Muscle of arm (tissue), 14 donors: ENCODE results near the gene ST14. TPM values are rescaled to one million over a fixed set of nuclear protein-coding genes. Genes with fewer than 3 reads are reported as not detected.

Experiments used
- DNase-seq: peaks from one replicate; pipeline ENCODE4 v3.0.0-alpha.2; 2013
- long read RNA-seq, 11 donors: transcript quantifications; one replicate each; lab custom pipeline, GENCODE V29; 2026
- polyA plus RNA-seq, 12 donors: library from polyadenylated mRNA; unstranded; fragments of 120-200 nt; gene quantifications; one replicate each; pipeline ENCODE4 v1.2.1, GENCODE V29; 2013; ENCODE audit not compliant: insufficient read length in 12 of 12

Gene ST14
- polyA plus RNA-seq, result 10 to 100 TPM in 2 of 12 donors, 1 to 10 TPM in 2, under 1 TPM in 7, not detected in 1; 0.21 to 42.4 (median 0.59) TPM
- long read RNA-seq, donor 1, transcript ST14-201 (19 exons, 3,539 nt), result major isoform, 15 of 131 reads
- long read RNA-seq, donor 1, transcript ST14-203 (5 exons, 861 nt), result minor isoform, 5 of 131 reads
- long read RNA-seq, donor 1, partial matches to known transcripts, result 110 of 131 reads
- long read RNA-seq, donor 1, other reads (novel, unspliced or antisense), result 0 of 131 reads
- long read RNA-seq, donor 2, result 0 reads
- long read RNA-seq, donor 3, result 0 reads
- long read RNA-seq, donor 4, result 0 reads
- long read RNA-seq, donor 5, result 0 reads
- long read RNA-seq, donor 6, result 0 reads
- long read RNA-seq, donor 7, result 0 reads
- long read RNA-seq, donor 8, result 0 reads
- long read RNA-seq, donor 9, result 0 reads
- long read RNA-seq, donor 10, partial matches to known transcripts, result 0 of 1 reads
- long read RNA-seq, donor 10, other reads (novel, unspliced or antisense), result 0 of 1 reads
- long read RNA-seq, donor 11, result 0 reads

DNA sequence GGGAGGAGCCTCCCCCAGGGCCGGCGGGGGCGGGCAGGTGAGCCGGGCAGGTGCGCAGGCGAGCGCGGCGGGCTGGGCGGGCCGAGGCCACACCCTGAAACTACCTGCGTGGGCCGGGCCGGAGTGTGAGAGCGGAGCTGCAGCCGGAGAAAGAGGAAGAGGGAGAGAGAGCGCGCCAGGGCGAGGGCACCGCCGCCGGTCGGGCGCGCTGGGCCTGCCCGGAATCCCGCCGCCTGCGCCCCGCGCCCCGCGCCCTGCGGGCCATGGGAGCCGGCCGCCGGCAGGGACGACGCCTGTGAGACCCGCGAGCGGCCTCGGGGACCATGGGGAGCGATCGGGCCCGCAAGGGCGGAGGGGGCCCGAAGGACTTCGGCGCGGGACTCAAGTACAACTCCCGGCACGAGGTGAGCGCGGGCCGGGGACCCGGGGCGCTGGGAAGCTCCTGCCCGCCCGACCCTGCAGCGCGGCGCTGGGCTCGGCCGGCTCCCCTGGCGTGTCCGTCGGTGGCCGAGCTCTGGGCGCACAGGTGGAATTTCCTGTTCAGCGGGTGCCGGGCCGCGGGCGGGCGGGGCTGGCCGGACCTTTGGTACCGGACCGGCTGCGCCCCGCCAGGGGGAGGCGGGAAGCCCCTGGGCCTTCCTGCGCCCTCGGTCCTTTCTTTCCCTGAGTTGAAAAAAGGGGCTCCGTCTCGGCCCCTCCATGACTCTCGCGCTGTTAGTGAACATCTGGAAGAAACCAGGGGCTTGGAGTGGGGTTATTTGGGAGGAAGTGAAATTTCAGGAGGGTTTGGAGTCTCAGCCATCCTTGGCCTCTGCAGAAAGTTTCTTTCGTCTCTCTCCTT, at the start of gene ST14:
TSS of gene ST14 (plus strand) at position 126 of the 841 bp plus-strand sequence. CDS start at position 324, 198 bp downstream.
- no peak for DNase-seq

DNA sequence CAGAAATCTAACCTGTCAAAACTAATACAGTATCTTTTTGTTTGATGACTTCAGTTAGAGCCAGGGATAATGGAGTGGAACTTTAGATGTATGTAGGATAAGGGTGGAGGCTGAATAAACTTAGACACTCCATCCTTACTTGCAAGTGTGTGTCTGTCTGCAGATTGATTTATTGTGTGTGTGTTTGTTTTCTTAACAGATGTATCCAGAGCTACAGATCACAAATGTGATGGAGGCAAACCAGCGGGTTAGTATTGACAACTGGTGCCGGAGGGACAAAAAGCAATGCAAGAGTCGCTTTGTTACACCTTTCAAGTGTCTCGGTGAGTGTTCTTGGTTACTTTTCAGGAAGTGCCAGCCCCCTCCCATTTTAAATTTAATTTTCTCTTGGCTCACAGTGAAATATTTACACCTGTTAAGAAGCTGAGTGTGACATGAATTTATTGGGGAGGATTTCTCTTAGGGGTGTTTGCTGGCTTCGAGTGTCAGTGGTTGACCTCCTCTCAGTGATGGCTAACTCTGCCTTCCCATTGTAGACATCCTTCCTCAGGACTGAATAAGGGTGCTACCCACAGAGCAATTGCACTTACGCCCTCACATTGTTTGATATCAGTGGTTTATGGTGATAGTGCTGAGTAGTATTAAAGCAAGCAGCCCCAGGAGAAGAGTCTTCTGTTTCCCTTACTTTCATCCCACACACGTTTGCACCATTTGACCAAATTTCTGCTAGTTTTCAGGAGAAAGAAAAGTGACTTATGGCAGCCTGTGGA, 49.1 kb upstream of the ST14 start:
- DNase-seq, result no peak

GRCh38 chr11:130112071-130112830, 47.3 kb upstream of the ST14 start:
- DNase-seq, result no peak

DNA sequence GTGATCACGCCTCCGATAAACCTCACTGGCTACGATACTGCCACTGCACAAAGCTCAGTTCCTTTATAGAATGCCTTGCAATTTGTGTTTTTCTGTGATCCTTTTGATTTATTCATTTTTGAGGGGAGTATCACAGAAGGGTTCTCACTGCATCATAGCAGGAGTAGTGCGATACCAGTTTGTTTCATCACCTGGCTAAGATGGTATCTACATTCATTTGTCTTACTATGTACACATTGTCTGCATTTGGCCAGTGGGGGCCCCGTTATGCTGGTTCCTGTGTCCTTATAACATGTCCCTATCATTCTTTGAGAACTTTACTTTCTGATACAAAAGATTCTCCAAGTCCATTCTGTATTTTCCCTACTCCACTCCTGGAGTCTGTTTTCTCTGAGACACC, 45.3 kb upstream of the ST14 start:
- DNase-seq, result no peak

GRCh38 chr11:130114726-130115125, 44.9 kb upstream of the ST14 start:
- no peak for DNase-seq

DNA sequence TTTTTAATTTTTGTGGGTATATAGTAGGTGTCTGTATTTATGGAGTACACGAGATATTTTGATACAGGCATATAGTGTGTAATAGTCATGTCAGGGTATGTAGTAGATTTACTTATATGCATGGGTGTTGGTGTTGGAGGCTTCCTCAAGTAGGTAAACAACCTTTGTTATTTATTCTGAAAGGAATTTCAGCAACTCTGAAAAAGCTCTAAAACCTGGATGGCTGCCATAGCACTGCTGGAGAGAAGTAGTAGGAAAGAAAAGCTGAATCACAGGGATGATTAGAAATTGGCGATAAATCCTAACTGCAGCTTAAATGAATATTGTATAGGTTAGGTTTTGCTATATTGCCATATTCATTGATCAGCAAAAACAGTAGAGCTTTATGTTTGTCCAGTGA, 44.4 kb upstream of the ST14 start:
- DNase-seq, result no peak

- DNase-seq, result no peak
These were observed 41.4 kb upstream of the ST14 start for GRCh38 chr11:130118165-130118564.

DNA sequence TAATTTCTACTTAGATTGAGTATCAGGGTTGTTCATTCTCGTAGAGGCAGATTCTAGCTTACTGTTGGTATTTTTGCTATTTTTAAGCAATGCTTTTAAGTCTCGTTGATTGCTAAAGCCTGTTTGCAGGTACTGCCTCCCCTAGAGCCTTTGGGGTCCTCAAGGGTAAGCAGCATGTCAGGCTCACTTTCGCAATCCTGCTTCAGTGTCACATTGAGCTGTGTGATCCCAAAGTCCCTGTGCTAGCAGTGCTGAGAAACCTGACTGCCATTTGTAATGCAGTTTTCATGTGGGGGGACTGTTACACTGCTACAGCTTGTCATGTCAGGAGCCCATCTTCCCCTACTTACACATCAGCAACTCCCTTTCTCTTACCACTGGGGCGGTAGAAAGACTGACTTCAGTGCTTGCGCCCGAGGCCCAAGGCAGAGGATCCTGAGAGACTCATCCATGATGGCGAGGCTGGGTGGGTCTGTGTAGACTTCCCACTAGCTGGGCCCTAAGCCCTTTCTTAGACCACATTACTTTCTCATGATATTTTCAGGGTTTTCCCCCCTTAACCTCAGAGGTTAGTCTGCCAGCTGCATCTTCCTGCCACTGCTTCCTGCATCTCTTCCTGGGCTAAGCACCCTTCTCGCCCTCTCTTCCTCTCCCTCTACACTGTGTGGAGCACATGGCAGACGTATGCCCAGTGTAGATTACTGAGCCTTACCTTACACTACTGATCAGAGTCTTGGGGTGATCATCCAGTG, 40.8 kb upstream of the ST14 start:
- DNase-seq, result no peak

- no peak for DNase-seq
These were observed 39.5 kb upstream of the ST14 start for GRCh38 chr11:130120045-130120444.

DNA sequence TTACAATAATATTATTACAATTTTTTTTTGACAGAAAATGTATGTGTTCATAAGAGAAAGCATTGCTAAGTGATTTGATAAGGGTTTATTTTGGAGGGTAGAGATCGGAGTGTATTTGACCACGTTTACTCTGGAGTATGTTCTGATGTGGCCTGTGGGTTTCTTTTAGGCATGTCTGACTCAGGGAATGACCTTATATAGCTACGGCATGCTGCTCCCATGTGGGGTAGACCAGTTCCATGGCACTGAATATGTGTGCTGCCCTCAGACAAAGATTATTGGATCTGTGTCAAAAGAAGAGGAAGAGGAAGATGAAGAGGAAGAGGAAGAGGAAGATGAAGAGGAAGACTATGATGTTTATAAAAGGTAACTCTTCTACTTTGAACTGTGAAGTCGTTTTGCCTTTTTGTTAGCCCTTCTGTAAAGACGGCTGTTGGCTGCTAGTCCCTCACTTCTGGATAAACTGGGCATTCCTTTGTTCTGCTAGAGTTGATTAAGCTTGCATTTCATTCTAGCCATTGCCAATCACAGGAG, 38.1 kb upstream of the ST14 start:
- no peak for DNase-seq

- DNase-seq, result no peak
These were observed 37.4 kb upstream of the ST14 start for GRCh38 chr11:130122141-130122575.

GRCh38 chr11:130123414-130124040, 36.1 kb upstream of the ST14 start:
- DNase-seq, result no peak

GRCh38 chr11:130124096-130124495, 35.5 kb upstream of the ST14 start:
- DNase-seq, result no peak

DNA sequence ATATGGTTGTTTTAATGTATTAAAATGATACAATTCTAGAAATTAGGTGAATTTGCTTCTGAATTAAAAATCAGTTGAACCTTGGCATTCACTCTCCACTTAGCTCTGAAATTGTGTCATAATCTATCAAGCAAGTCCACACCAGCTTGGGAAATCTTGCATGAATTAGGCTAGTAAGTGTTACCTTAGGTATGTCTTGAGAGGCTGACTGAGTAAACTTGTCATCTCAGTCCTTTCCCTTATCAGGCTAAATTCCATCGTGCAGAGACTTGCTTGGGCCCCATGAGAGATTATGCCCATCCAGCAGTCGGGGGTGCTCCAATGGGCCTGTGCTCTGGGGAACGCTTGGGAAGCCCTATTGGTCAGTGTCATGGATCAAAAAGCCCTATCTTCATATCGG, 33.9 kb upstream of the ST14 start:
- DNase-seq, result no peak

- DNase-seq, result no peak
These were observed 33.1 kb upstream of the ST14 start for GRCh38 chr11:130126516-130126915.

DNA sequence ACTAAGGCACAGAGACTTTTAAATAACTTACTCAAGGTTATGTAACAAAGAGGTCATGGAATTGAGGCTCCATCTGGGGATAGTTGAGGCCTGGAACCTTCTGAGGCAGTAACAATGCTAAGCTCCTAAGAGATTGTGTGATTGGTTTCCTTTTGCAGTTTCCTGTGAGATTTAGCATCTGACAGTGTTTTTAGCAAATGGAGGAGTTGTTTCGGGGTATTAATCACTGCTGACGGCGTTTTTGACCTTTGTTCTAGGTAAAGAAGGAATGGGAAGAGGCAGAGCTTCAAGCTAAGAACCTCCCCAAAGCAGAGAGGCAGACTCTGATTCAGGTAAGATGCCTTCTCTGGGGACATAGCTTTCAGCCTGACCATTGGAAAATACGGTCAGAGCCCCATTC, 32.1 kb upstream of the ST14 start:
- no peak for DNase-seq

GRCh38 chr11:130128626-130129025, 31.0 kb upstream of the ST14 start:
- DNase-seq, result no peak

GRCh38 chr11:130129922-130130321, 29.7 kb upstream of the ST14 start:
- no peak for DNase-seq
